MM.1S (cell line): ENCODE data around the gene TMEM258.

Experiments
- DNase-seq: peaks from one replicate; pipeline ENCODE4 v3.0.0-alpha.2; 2015
- H2AFZ ChIP-seq: fragments of 300-600 bp; sonication (generic); 2 replicates; pipeline ENCODE4 v1.6.0; 2016; ENCODE audit warnings: antibody characterized with exemption, low read length
- H3F3A ChIP-seq: fragments of 300-600 bp; sonication (generic); 2 replicates; pipeline ENCODE4 v1.6.1; 2016; ENCODE audit warnings: mild to moderate bottlenecking, antibody characterized with exemption, low read length, moderate library complexity, mixed read lengths; ENCODE audit not compliant: insufficient read depth
- H3K27ac ChIP-seq: fragments of 300-600 bp; sonication (generic); 2 replicates; pipeline ENCODE4 v1.5.1; 2016; ENCODE audit warnings: mild to moderate bottlenecking, low read length
- H3K27me3 ChIP-seq: fragments of 300-600 bp; sonication (generic); replicated peaks from 2 replicates; pipeline ENCODE4 v1.6.0; 2016; ENCODE audit warnings: low read length; ENCODE audit not compliant: insufficient read depth
- H3K36me3 ChIP-seq: fragments of 300-600 bp; sonication (generic); replicated peaks from 2 replicates; pipeline ENCODE4 v1.6.1; 2016; ENCODE audit warnings: mild to moderate bottlenecking, low read length, mixed read lengths; ENCODE audit not compliant: insufficient read depth
- H3K4me1 ChIP-seq: fragments of 300-600 bp; sonication (generic); 2 replicates; pipeline ENCODE4 v1.6.1; 2016; ENCODE audit warnings: low read length, mixed read lengths
- H3K4me2 ChIP-seq: fragments of 300-600 bp; sonication (generic); 2 replicates; pipeline ENCODE4 v1.6.0; 2016; ENCODE audit warnings: low read depth, low read length
- H3K4me3 ChIP-seq: fragments of 300-600 bp; sonication (generic); 2 replicates; pipeline ENCODE4 v1.5.1; 2016; ENCODE audit warnings: low read length, mixed read lengths
- H3K79me2 ChIP-seq: fragments of 300-600 bp; sonication (generic); 2 replicates; pipeline ENCODE4 v1.6.1; 2016; ENCODE audit warnings: mixed run types, low read length, mixed read lengths
- H3K9ac ChIP-seq: fragments of 300-600 bp; sonication (generic); 2 replicates; pipeline ENCODE4 v1.6.1; 2016; ENCODE audit warnings: low read length, mixed read lengths
- H3K9me2 ChIP-seq: fragments of 300-600 bp; sonication (generic); replicated peaks from 2 replicates; pipeline ENCODE4 v1.6.1; 2016; ENCODE audit warnings: mild to moderate bottlenecking, low read length, mixed read lengths; ENCODE audit not compliant: insufficient read depth
- H3K9me3 ChIP-seq: fragments of 300-600 bp; sonication (generic); replicated peaks from 2 replicates; pipeline ENCODE4 v1.6.1; 2016; ENCODE audit warnings: mild to moderate bottlenecking, low read length, mixed read lengths; ENCODE audit not compliant: insufficient read depth
- H4K20me1 ChIP-seq: fragments of 300-600 bp; sonication (generic); 2 replicates; pipeline ENCODE4 v1.6.1; 2016; ENCODE audit warnings: mild to moderate bottlenecking, low read length, moderate library complexity, mixed read lengths; ENCODE audit not compliant: insufficient read depth
- EZH2 ChIP-seq: fragments of 300-600 bp; sonication (generic); optimal IDR thresholded peaks from 2 replicates; pipeline ENCODE3; 2017; ENCODE audit warnings: low read depth, mild to moderate bottlenecking, antibody characterized with exemption, low read length, mixed read lengths
- EZH2phosphoT487 ChIP-seq: fragments of 300-600 bp; sonication (generic); IDR thresholded peaks from 2 replicates; pipeline ENCODE4 v1.6.1; 2018; ENCODE audit warnings: antibody characterized with exemption, low read length
- TF ChIP-seq, protein P1 (sequence below): fragments of 300-600 bp; sonication (generic); IDR thresholded peaks from 2 replicates; pipeline ENCODE4 v1.5.1; 2016; ENCODE audit warnings: antibody characterized with exemption, low read length, mixed read lengths

TMEM258 gene

GRCh38 chr11:61816736-61817455, 24.5 kb upstream of the TMEM258 start, which contains the start of gene FADS1:
FADS1 (minus strand) TSS chr11:61817003; CDS start chr11:61816929, 74 bp downstream.
- Histone ChIP-seq H3K9me3 (no peaks in the 10 kb centered on the region), H3K27ac (peak within 1 kb of the TSS; percentile 53; the same call in 1 of the 2 replicates), H3K9me2 (no peaks in the 10 kb centered on the region), H3K27me3 (0 out of 2 replicates have a peak, but pooled peaks cover 4% of the 10 kb centered on the region), H3K79me2 (no peaks in the 10 kb centered on the region), H3K4me1 (no peaks in the 10 kb centered on the region), H3K9ac (peak within 1 kb of the TSS; percentile 86), H3K36me3 (no peaks in the 10 kb centered on the region), H3F3A (peaks cover 18% of the 10 kb centered on the region), H4K20me1 (no peaks in the 10 kb centered on the region), H2AFZ (peak within 1 kb of the TSS; percentile 74), H3K4me3 (peak within 1 kb of the TSS; percentile 78), H3K4me2 (peak within 1 kb of the TSS; percentile 99)
- peak; percentile 92 for DNase-seq
- TF ChIP-seq EZH2 (no peak), EZH2phosphoT487 (no peak)
- TF ChIP-seq, protein P1, sequence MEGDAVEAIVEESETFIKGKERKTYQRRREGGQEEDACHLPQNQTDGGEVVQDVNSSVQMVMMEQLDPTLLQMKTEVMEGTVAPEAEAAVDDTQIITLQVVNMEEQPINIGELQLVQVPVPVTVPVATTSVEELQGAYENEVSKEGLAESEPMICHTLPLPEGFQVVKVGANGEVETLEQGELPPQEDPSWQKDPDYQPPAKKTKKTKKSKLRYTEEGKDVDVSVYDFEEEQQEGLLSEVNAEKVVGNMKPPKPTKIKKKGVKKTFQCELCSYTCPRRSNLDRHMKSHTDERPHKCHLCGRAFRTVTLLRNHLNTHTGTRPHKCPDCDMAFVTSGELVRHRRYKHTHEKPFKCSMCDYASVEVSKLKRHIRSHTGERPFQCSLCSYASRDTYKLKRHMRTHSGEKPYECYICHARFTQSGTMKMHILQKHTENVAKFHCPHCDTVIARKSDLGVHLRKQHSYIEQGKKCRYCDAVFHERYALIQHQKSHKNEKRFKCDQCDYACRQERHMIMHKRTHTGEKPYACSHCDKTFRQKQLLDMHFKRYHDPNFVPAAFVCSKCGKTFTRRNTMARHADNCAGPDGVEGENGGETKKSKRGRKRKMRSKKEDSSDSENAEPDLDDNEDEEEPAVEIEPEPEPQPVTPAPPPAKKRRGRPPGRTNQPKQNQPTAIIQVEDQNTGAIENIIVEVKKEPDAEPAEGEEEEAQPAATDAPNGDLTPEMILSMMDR: peak; percentile 52

- TF ChIP-seq EZH2phosphoT487: no peak
- TF ChIP-seq, protein P1: no peak
- TF ChIP-seq EZH2: no peak
- H3K9me2 ChIP-seq: no peaks in the 10 kb centered on the region
- H3K4me3 ChIP-seq: peak overlapping the region; percentile 78
- 0 out of 2 replicates have a peak, but pooled peaks cover 4% of the 10 kb centered on the region for H3K27me3 ChIP-seq
- H3K4me2 ChIP-seq: peak overlapping the region; percentile 99
- H3K27ac ChIP-seq: peak overlapping the region; percentile 53; the same call in 1 of the 2 replicates
- no peaks in the 10 kb centered on the region for H3K4me1 ChIP-seq
- H4K20me1 ChIP-seq: no peaks in the 10 kb centered on the region
- peak overlapping the region; percentile 74 for H2AFZ ChIP-seq
- no peaks in the 10 kb centered on the region for H3K9me3 ChIP-seq
- H3K79me2 ChIP-seq: no peaks in the 10 kb centered on the region
- H3K36me3 ChIP-seq: no peaks in the 10 kb centered on the region
- peaks cover 18% of the 10 kb centered on the region for H3F3A ChIP-seq
- H3K9ac ChIP-seq: peak overlapping the region; percentile 86
- peak; percentile 64 for DNase-seq
These were observed 23.7 kb upstream of the TMEM258 start for GRCh38 chr11:61815790-61816735.

DNA sequence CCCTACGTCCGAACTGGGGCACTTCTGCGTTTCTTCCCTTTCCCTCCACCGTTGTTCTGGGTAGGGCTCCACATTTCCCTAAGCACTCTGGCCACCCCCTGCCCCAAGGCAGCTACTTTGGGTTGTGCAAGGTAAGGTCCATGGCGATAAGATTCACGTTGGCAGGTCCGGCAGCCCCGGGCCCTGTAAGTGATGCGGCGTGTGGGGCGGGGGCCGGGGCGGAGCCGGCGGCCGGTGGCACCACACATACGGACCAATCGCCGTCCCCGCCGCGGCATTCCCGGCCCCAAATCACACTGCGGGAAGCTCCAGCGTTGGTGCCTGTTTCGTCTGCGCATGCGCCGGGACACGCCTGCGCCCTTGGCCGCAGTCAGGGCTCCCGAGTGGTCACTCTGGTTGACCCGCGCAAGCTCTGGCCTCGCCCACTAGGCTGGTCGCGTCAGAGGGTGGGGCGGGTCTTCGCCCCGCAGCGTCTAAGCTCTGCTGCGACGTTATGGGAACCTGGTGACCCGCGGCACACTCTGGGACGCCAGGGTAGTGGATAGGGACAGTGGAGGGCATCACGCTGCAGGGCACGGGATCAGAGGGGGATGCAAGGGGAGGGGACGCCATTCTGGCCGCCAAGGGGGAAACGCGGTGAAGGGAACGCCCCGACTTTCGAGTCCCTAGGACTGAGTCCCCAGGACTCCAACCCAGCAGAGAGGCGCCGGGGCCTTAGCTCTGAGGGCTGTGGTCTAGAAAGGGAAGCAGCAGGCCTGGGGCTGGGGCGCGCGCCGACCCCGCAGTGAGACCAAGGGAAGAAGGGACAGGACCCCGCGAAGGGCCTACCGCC, 22.8 kb upstream of the TMEM258 start:
- H3K4me3 ChIP-seq: peak overlapping the region; percentile 78

More for the DNA sequence above, 22.8 kb upstream of the TMEM258 start:
- no peaks in the 10 kb centered on the region for H3K36me3 ChIP-seq
- H3K27me3 ChIP-seq: 0 out of 2 replicates have a peak, but pooled peaks cover 4% of the 10 kb centered on the region
- H4K20me1 ChIP-seq: no peaks in the 10 kb centered on the region
- no peaks in the 10 kb centered on the region for H3K79me2 ChIP-seq
- H3K4me2 ChIP-seq: peak overlapping the region; percentile 99
- H3K27ac ChIP-seq: peak overlapping the region; percentile 53; the same call in 1 of the 2 replicates
- H2AFZ ChIP-seq: peak overlapping the region; percentile 74
- peak overlapping the region; percentile 86 for H3K9ac ChIP-seq
- peaks cover 18% of the 10 kb centered on the region for H3F3A ChIP-seq
- H3K9me3 ChIP-seq: no peaks in the 10 kb centered on the region
- peak; percentile 72 for DNase-seq
- TF ChIP-seq EZH2phosphoT487 (no peak), EZH2 (no peak)
- no peaks in the 10 kb centered on the region for H3K9me2 ChIP-seq
- H3K4me1 ChIP-seq: no peaks in the 10 kb centered on the region
